Esophagus muscularis mucosa (tissue), 3 donors: Measurements from ENCODE around the gene RNF130.

Experiments
- POLR2A ChIP-seq: fragments of 450-650 bp; IDR thresholded peaks from one replicate; pipeline ENCODE4 v1.6.1; 2017; ENCODE audit warnings: antibody characterized with exemption, moderate library complexity, mild to moderate bottlenecking, low read depth
- POLR2AphosphoS5 ChIP-seq, 2 donors: sonication (generic); formaldehyde crosslinking; IDR thresholded peaks; one replicate each; pipeline ENCODE4 v1.6.1; 2017; ENCODE audit warnings: antibody characterized with exemption in 2 of 2
- TF ChIP-seq, protein P1 (sequence below), 3 experiments: fragments of 200-600 bp in 2 of 3; fragments of 450-650 bp in 1 of 3; sonication (generic) in 2 of 3; IDR thresholded peaks; one replicate each; pipeline ENCODE4 v1.5.1; 2017 to 2019; ENCODE audit warnings: antibody characterized with exemption in 3 of 3, mild to moderate bottlenecking in 2 of 3, moderate library complexity in 1 of 3

DNA sequence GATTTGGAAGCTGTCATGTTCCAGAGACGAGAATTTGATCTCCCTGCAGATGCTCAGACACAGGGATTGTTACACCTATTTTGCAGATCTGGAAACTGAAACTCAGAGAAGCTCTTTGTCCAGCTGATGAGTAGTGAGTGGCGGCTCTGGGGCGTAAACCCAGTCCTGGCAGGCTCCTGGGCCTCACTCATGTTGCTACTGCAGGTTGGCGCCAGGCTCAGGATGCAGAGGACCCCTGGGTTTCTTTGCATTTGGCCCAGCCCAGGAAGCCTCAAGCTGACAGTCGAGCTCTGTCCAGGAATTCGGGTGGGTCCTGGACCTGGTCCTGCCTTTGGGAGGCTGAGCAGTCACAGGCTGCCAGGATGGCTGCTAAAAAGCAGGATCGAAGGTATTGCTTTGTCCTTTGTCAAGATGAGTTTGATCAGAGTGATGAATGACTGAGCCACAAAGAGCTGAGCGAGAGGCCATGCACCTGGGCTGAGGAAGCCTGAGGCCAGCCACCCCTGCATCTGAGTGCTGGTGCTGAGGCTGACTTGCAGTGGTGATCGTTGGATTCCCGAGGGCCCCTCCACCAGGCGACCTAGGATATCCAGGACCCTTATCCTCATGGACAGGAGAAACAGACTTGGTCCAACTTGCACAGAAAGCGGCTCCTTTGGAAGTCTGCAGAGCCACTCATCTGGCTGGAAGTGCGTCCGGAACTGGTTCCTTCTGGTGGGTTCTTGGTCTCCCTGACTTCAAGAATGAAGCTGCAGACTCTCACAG, 8.3 kb upstream of the RNF130 start:
- TF ChIP-seq POLR2A (no peak), POLR2AphosphoS5 (IDR thresholded peaks at IDR 0.05) (no peak)
- TF ChIP-seq, protein P1, sequence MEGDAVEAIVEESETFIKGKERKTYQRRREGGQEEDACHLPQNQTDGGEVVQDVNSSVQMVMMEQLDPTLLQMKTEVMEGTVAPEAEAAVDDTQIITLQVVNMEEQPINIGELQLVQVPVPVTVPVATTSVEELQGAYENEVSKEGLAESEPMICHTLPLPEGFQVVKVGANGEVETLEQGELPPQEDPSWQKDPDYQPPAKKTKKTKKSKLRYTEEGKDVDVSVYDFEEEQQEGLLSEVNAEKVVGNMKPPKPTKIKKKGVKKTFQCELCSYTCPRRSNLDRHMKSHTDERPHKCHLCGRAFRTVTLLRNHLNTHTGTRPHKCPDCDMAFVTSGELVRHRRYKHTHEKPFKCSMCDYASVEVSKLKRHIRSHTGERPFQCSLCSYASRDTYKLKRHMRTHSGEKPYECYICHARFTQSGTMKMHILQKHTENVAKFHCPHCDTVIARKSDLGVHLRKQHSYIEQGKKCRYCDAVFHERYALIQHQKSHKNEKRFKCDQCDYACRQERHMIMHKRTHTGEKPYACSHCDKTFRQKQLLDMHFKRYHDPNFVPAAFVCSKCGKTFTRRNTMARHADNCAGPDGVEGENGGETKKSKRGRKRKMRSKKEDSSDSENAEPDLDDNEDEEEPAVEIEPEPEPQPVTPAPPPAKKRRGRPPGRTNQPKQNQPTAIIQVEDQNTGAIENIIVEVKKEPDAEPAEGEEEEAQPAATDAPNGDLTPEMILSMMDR (IDR thresholded peaks at IDR 0.05) = no peak
